Gastroesophageal sphincter (tissue), 4 donors: ENCODE measurements around the gene TCL1A. TPM values are rescaled to one million over a fixed set of nuclear protein-coding genes. Genes with fewer than 3 reads are reported as not detected.

Experiments
- ATAC-seq: fragments of 150-250 bp; one replicate; pipeline ENCODE4 v1.9.1; 2016; ENCODE audit warnings: mild to moderate bottlenecking, moderate library complexity
- H3K27ac ChIP-seq, 4 donors: fragments of 200-600 bp; sonication (generic) in 3 of 4; 1 replicate in 3 of 4; 2 replicates in 1 of 4; pipeline ENCODE4 v1.5.1; 2016 to 2019
- H3K27me3 ChIP-seq: fragments of 200-600 bp; sonication (generic); one replicate; pipeline ENCODE4 v1.5.1; 2019
- H3K36me3 ChIP-seq, 2 donors: fragments of 200-600 bp; sonication (generic); one replicate each; pipeline ENCODE4 v1.5.1; 2019; ENCODE audit warnings: control low read depth in 1 of 2
- H3K4me1 ChIP-seq, 3 donors: fragments of 200-600 bp; sonication (generic); 1 replicate in 2 of 3; 2 replicates in 1 of 3; pipeline ENCODE4 v1.5.1; 2016 to 2019; ENCODE audit warnings: control low read depth in 2 of 3
- H3K4me3 ChIP-seq, 2 donors: fragments of 200-600 bp; sonication (generic); one replicate each; pipeline ENCODE4 v1.5.1; 2019; ENCODE audit warnings: mild to moderate bottlenecking in 1 of 2, moderate library complexity in 1 of 2
- H3K9me3 ChIP-seq, 3 donors: fragments of 200-600 bp; sonication (generic); one replicate each; pipeline ENCODE4 v1.5.1; 2017 to 2019; ENCODE audit warnings: control low read depth in 2 of 3
- CTCF ChIP-seq, 4 experiments: fragments of 200-600 bp in 2 of 4; fragments of 450-650 bp in 2 of 4; sonication (generic) in 1 of 4; IDR thresholded peaks; one replicate each; pipeline ENCODE4 v1.5.1; 2017 to 2019; ENCODE audit warnings: antibody characterized with exemption in 4 of 4, mild to moderate bottlenecking in 2 of 4, moderate library complexity in 2 of 4
- EP300 ChIP-seq: sonication (generic); formaldehyde crosslinking; IDR thresholded peaks from one replicate; pipeline ENCODE4 v1.6.1; 2017; ENCODE audit warnings: antibody characterized with exemption, mild to moderate bottlenecking
- POLR2A ChIP-seq, 2 donors: fragments of 450-650 bp; IDR thresholded peaks; one replicate each; pipeline ENCODE4 v1.6.1; 2017; ENCODE audit warnings: antibody characterized with exemption in 2 of 2, mild to moderate bottlenecking in 2 of 2, moderate library complexity in 1 of 2
- POLR2AphosphoS5 ChIP-seq: sonication (generic); formaldehyde crosslinking; IDR thresholded peaks from one replicate; pipeline ENCODE4 v1.6.1; 2017; ENCODE audit warnings: antibody characterized with exemption
- WGBS, 2 donors: methylation state at CpG; one replicate each; pipeline ENCODE4 v1.1.5; 2018; ENCODE audit warnings: low coverage in 1 of 2; 5-methylcytosine and 5-hydroxymethylcytosine counted together
- total RNA-seq, 4 donors: library from RNA; depleted of rRNA; stranded (reverse); fragments of >200 nt; gene quantifications; one replicate each; pipeline ENCODE4 v1.1.0, GENCODE V29; 2016

TCL1A gene
- total RNA-seq, 4 donors from 2014 or later: not detected

- no peak overlapping the region for H3K4me3 ChIP-seq
- H3K4me1 ChIP-seq: no peaks in the 10 kb centered on the region
- H3K36me3 ChIP-seq: no peaks in the 10 kb centered on the region
- no peaks in the 10 kb centered on the region for H3K9me3 ChIP-seq
- no peak for ATAC-seq
- H3K27ac ChIP-seq: no peak overlapping the region
- no peak for TF ChIP-seq POLR2AphosphoS5
- no peak for TF ChIP-seq CTCF (IDR thresholded peaks at IDR 0.05)
- TF ChIP-seq EP300: no peak
- TF ChIP-seq POLR2A (IDR thresholded peaks at IDR 0.05): no peak
- H3K27me3 ChIP-seq: peaks cover 74% of the 10 kb centered on the region
Observed at GRCh38 chr14:95698287-95698686, 15.6 kb downstream of the TCL1A start.

- Histone ChIP-seq H3K27me3 (peaks cover 75% of the 10 kb centered on the region), H3K27ac (no peak overlapping the region), H3K4me3 (no peak overlapping the region), H3K9me3 (no peaks in the 10 kb centered on the region), H3K36me3 (no peaks in the 10 kb centered on the region), H3K4me1 (no peaks in the 10 kb centered on the region)
- ATAC-seq: no peak
- no peak for TF ChIP-seq POLR2AphosphoS5
- no peak for TF ChIP-seq EP300
- TF ChIP-seq CTCF (IDR thresholded peaks at IDR 0.05): no peak
- TF ChIP-seq POLR2A (IDR thresholded peaks at IDR 0.05): no peak
- 43 to 52% methylated on average over 6 to 7 of the region's 7 CpGs for WGBS, 2 donors
Observed at GRCh38 chr14:95697764-95698163, 16.2 kb downstream of the TCL1A start.

GRCh38 chr14:95696741-95697140 is 17.2 kb downstream of the TCL1A start:
- Histone ChIP-seq H3K9me3 (no peaks in the 10 kb centered on the region), H3K4me3 (no peak overlapping the region), H3K27ac (no peak overlapping the region), H3K36me3 (no peaks in the 10 kb centered on the region), H3K27me3 (peaks cover 74% of the 10 kb centered on the region), H3K4me1 (no peaks in the 10 kb centered on the region)
- no peak for TF ChIP-seq EP300
- TF ChIP-seq POLR2AphosphoS5: no peak
- TF ChIP-seq POLR2A (IDR thresholded peaks at IDR 0.05): no peak
- no peak for TF ChIP-seq CTCF (IDR thresholded peaks at IDR 0.05)
- 10 to 72% methylated on average over 2 to 15 of the region's 15 CpGs for WGBS, 2 donors
- ATAC-seq: no peak

- no peaks in the 10 kb centered on the region for H3K36me3 ChIP-seq
- H3K4me1 ChIP-seq: no peaks in the 10 kb centered on the region
- no peaks in the 10 kb centered on the region for H3K9me3 ChIP-seq
- H3K4me3 ChIP-seq: no peak overlapping the region
- WGBS, 2 donors: 64 to 83% methylated on average over 3 to 4 of the region's 5 CpGs
- peaks cover 74% of the 10 kb centered on the region for H3K27me3 ChIP-seq
- ATAC-seq: no peak
- H3K27ac ChIP-seq: no peak overlapping the region
- TF ChIP-seq CTCF (IDR thresholded peaks at IDR 0.05) (no peak), POLR2AphosphoS5 (no peak), POLR2A (IDR thresholded peaks at IDR 0.05) (no peak), EP300 (no peak)
Observed at GRCh38 chr14:95695913-95696312, 18.0 kb downstream of the TCL1A start.

- H3K27me3 ChIP-seq: peaks cover 76% of the 10 kb centered on the region
- TF ChIP-seq POLR2AphosphoS5: no peak
- TF ChIP-seq EP300: no peak
- TF ChIP-seq CTCF (IDR thresholded peaks at IDR 0.05): no peak
- TF ChIP-seq POLR2A (IDR thresholded peaks at IDR 0.05): no peak
- no peak overlapping the region for H3K4me3 ChIP-seq
- H3K4me1 ChIP-seq: no peaks in the 10 kb centered on the region
- WGBS, 2 donors: 50 to 69% methylated on average over 1 to 2 of the region's 5 CpGs
- no peak for ATAC-seq
- no peak overlapping the region for H3K27ac ChIP-seq
- no peaks in the 10 kb centered on the region for H3K9me3 ChIP-seq
- no peaks in the 10 kb centered on the region for H3K36me3 ChIP-seq
Observed at GRCh38 chr14:95695051-95695450, 18.9 kb downstream of the TCL1A start.
